Measurements from ENCODE around the gene NDFIP2. TPM values are rescaled to one million over a fixed set of nuclear protein-coding genes. Genes with fewer than 3 reads are reported as not detected.

Gene NDFIP2
- total RNA-seq, 1 experiment from 2014 or later = 49.6 TPM

GRCh38 chr13:79459906-79460305 is 21.0 kb upstream of the NDFIP2 start (continued):
- no peak for TF ChIP-seq EZH2phosphoT487 (IDR thresholded peaks at IDR 0.05; ENCODE audit: borderline replicate concordance)
- no peak for TF ChIP-seq FOSL1 (IDR thresholded peaks at IDR 0.05; ENCODE audit: low read depth)
- no peak for TF ChIP-seq JUND (IDR thresholded peaks at IDR 0.05)
- TF ChIP-seq EZH2 (IDR thresholded peaks at IDR 0.05) = no peak
- no peak for TF ChIP-seq RAD21 (IDR thresholded peaks at IDR 0.05; ENCODE audit: low read depth)
- no peak for TF ChIP-seq SIN3A (IDR thresholded peaks at IDR 0.05; ENCODE audit: low read depth)
- no peak for TF ChIP-seq CEBPB (IDR thresholded peaks at IDR 0.05; ENCODE audit: low read depth)
- TF ChIP-seq ELF1 (IDR thresholded peaks at IDR 0.05; ENCODE audit: borderline replicate concordance, low read depth) = no peak
- TF ChIP-seq SP1 (IDR thresholded peaks at IDR 0.05; ENCODE audit: low read depth) = no peak
- no peak for TF ChIP-seq YY1 (IDR thresholded peaks at IDR 0.05; ENCODE audit: extremely low read depth, insufficient replicate concordance, low read depth, low read length)
- no peak for TF ChIP-seq CBX3 (IDR thresholded peaks at IDR 0.05; ENCODE audit: low read depth)
- no peak for TF ChIP-seq CTCF (IDR thresholded peaks at IDR 0.05 in 2 of 3, conservative IDR thresholded peaks at IDR 0.05 in 1 of 3; ENCODE audit: borderline replicate concordance in 1 of 3, insufficient read depth in 1 of 3, low read depth in 2 of 3, low read length in 2 of 3)

- Histone ChIP-seq H3K4me3 (replicated peaks in 1 of 2; ENCODE audit: low read depth in 1 of 2, low read length in 2 of 2) (no peak overlapping the region), H3K36me3 (ENCODE audit: control insufficient read depth in 1 of 2, insufficient read depth in 2 of 2, low read length in 2 of 2) (no peaks in the 10 kb centered on the region), H3K4me1 (ENCODE audit: control insufficient read depth in 1 of 2, insufficient read depth in 2 of 2, low read length in 2 of 2) (no peaks in the 10 kb centered on the region), H3K9ac (ENCODE audit: low read length) (no peak overlapping the region), H3K79me2 (ENCODE audit: insufficient read depth, low read length) (no peaks in the 10 kb centered on the region), H4K20me1 (ENCODE audit: insufficient read depth) (no peaks in the 10 kb centered on the region), H3K4me2 (ENCODE audit: low read length) (no peak overlapping the region), H3K27ac (ENCODE audit: low read depth, low read length) (no peak overlapping the region), H3K9me2 (ENCODE audit: insufficient read depth) (no peaks in the 10 kb centered on the region), H3K27me3 (ENCODE audit: insufficient read depth, low read length) (no peaks in the 10 kb centered on the region), H3K9me3 (ENCODE audit: control insufficient read depth in 1 of 2, insufficient read depth in 1 of 2, low read depth in 1 of 2, low read length in 2 of 2) (no peaks in the 10 kb centered on the region), H2AFZ (ENCODE audit: low read depth, low read length, poor library complexity, severe bottlenecking) (no peak overlapping the region)
- intact Hi-C loops (cut with micrococcal nuclease) = no loop called here
- ATAC-seq (no peak), DNase-seq (ENCODE audit: low read depth, low spot score) (no peak)
- RAD21 ChIA-PET (ENCODE audit: low non-redundant PET in 1 of 2, low total read pairs in 2 of 2, uncharacterized antibody in 2 of 2, unreplicated experiment in 2 of 2) = no interaction called here
- POLR2A ChIA-PET = no interaction called here
- no TSS peak for BruUV-seq (replicated peaks)
- CTCF ChIA-PET = no interaction called here
- no peak for TF ChIP-seq POLR2AphosphoS5 (IDR thresholded peaks at IDR 0.05; ENCODE audit: low read depth, low read length)
- no peak for TF ChIP-seq SIN3A (IDR thresholded peaks at IDR 0.05; ENCODE audit: low read depth)
- TF ChIP-seq ELF1 (IDR thresholded peaks at IDR 0.05; ENCODE audit: borderline replicate concordance, low read depth) = no peak
- no peak for TF ChIP-seq ZFX (IDR thresholded peaks at IDR 0.05)
- no peak for TF ChIP-seq REST (IDR thresholded peaks at IDR 0.05; ENCODE audit: low read depth)
- TF ChIP-seq CBX3 (IDR thresholded peaks at IDR 0.05; ENCODE audit: low read depth) = no peak
- no peak for TF ChIP-seq FOSL1 (IDR thresholded peaks at IDR 0.05; ENCODE audit: low read depth)
- TF ChIP-seq MAX (IDR thresholded peaks at IDR 0.05) = no peak
- no peak for TF ChIP-seq SRF (IDR thresholded peaks at IDR 0.05; ENCODE audit: low read depth)
Measured at GRCh38 chr13:79462895-79463294, 18.1 kb upstream of the NDFIP2 start.

All from HCT116 (cell line).